ENCODE measurements around the gene KLHL25.

GRCh38 chr15:85837881-85838280 is 43.2 kb upstream of the KLHL25 start:
- TF ChIP-seq, protein P1, sequence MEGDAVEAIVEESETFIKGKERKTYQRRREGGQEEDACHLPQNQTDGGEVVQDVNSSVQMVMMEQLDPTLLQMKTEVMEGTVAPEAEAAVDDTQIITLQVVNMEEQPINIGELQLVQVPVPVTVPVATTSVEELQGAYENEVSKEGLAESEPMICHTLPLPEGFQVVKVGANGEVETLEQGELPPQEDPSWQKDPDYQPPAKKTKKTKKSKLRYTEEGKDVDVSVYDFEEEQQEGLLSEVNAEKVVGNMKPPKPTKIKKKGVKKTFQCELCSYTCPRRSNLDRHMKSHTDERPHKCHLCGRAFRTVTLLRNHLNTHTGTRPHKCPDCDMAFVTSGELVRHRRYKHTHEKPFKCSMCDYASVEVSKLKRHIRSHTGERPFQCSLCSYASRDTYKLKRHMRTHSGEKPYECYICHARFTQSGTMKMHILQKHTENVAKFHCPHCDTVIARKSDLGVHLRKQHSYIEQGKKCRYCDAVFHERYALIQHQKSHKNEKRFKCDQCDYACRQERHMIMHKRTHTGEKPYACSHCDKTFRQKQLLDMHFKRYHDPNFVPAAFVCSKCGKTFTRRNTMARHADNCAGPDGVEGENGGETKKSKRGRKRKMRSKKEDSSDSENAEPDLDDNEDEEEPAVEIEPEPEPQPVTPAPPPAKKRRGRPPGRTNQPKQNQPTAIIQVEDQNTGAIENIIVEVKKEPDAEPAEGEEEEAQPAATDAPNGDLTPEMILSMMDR (conservative IDR thresholded peaks at IDR 0.05; ENCODE audit: low read depth, low read length) = no peak
- no peak for TF ChIP-seq EZH2 (IDR thresholded peaks at IDR 0.05; ENCODE audit: borderline replicate concordance, low read depth, low read length, poor library complexity, severe bottlenecking)
